HG03439 (cell line): ENCODE results near the gene PCDHGA1.
"Not testable (repeated sequence)": the region's sequence is repeated elsewhere in the genome, so short reads cannot be mapped to it uniquely, and the experiment has no call there.

Experiments
- ATAC-seq: cut with Tn5 transposase; IDR thresholded peaks from one replicate; pipeline ENCODE4 v1.9.1; 2021; ENCODE audit warnings: mild to moderate bottlenecking, moderate library complexity; ENCODE audit not compliant: unreplicated experiment

The PCDHGA1 gene

DNA sequence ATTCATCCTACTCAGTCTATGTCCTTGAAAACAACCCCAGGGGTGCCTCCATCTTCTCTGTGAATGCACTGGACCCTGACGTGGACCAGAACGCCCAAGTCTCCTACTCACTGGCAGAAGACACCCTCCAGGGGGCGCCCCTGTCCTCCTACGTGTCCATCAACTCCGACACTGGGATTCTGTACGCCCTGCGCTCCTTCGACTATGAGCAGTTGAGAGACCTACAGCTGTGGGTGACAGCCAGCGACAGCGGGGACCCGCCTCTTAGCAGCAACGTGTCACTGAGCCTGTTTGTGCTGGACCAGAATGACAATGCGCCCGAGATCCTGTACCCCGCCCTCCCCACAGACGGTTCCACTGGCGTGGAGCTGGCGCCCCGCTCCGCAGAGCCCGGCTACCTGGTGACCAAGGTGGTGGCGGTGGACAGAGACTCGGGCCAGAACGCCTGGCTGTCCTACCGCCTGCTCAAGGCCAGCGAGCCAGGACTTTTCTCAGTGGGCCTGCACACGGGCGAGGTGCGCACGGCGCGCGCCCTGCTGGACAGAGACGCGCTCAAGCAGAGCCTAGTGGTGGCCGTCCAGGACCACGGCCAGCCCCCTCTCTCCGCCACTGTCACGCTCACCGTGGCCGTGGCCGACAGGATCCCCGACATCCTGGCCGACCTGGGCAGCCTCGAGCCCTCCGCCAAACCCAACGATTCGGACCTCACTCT lies 45.3 kb downstream of the PCDHGA1 start:
- ATAC-seq = not testable (repeated sequence)

GRCh38 chr5:141382469-141383294 lies 52.4 kb downstream of the PCDHGA1 start, which contains the start of gene PCDHGA7:
TSS of gene PCDHGA7 (plus strand) at chr5:141382742. CDS start at chr5:141382900, 158 bp downstream.
- ATAC-seq = no peak

DNA sequence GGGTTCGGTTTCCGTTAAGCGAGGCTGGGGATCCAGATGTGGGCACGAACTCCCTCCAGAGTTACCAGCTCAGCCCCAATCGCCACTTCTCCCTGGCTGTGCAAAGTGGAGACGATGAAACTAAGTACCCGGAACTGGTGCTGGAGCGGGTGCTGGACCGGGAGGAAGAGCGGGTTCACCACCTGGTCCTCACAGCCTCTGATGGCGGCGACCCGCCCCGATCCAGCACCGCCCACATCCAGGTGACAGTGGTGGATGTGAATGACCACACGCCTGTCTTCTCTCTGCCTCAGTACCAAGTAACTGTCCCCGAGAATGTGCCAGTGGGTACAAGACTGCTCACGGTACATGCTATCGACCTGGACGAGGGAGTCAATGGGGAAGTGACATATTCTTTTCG lies 53.0 kb downstream of the PCDHGA1 start:
- ATAC-seq = no peak

GRCh38 chr5:141384471-141385267 lies 54.4 kb downstream of the PCDHGA1 start:
- ATAC-seq = no peak

DNA sequence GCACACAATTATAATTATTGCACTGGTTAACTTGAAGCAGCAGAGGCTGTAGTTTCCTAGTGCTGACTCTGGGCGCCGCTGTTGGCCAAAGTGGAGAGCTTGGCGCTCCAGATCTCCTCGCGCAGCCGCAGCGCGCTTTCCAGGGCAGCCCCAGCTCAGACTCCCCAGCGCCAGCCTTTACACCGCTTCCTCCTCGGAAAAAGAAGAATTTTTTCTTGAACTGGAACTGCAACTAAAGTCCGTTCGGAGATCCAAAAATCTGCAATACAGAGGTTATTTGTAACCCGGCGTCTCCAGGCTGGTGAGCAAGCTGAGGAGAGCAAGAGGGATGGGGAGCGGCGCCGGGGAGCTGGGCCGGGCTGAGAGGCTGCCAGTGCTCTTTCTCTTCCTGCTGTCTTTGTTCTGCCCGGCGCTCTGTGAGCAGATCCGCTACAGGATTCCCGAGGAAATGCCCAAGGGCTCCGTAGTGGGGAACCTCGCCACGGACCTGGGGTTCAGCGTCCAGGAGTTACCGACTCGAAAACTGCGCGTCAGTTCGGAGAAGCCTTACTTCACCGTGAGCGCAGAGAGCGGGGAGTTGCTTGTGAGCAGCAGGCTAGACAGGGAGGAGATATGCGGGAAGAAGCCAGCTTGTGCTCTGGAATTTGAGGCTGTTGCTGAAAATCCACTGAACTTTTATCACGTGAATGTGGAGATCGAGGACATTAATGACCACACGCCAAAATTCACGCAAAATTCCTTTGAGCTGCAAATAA lies 57.4 kb downstream of the PCDHGA1 start, which contains the start of gene PCDHGB4:
Gene PCDHGB4, plus strand, starts transcription at position 142 of the 755 bp plus-strand sequence. Its CDS starts 187 bp downstream, at position 329.
- not testable (repeated sequence) for ATAC-seq

- ATAC-seq = no peak
Measured at GRCh38 chr5:141388661-141389060, 58.3 kb downstream of the PCDHGA1 start.

DNA sequence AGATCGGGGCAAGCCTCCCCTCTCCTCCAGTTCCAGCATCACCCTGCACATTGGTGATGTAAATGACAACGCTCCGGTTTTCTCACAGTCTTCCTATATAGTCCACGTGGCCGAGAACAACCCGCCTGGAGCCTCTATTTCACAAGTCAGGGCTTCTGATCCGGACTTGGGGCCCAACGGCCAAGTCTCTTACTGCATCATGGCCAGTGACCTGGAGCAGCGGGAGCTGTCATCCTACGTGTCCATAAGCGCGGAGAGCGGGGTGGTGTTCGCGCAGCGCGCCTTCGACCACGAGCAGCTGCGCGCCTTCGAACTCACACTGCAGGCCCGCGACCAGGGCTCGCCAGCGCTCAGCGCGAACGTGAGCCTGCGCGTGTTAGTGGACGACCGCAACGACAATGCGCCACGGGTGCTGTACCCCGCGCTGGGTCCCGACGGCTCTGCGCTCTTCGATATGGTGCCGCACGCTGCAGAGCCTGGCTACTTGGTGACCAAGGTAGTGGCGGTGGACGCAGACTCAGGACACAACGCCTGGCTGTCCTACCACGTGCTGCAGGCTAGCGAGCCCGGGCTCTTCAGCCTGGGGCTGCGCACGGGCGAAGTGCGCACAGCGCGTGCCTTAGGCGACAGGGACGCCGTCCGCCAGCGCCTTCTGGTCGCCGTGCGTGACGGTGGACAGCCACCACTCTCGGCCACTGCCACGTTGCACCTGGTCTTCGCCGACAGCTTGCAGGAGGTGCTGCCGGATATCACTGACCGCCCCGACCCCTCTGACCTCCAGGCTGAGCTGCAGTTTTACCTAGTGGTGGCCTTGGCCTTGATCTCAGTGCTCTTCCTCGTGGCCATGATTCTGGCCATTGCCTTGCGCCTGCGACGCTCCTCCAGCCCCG lies 59.1 kb downstream of the PCDHGA1 start:
- no peak for ATAC-seq

- no peak for ATAC-seq
Measured at GRCh38 chr5:141392429-141393198, 62.3 kb downstream of the PCDHGA1 start, which contains the start of gene PCDHGA8. TSS of gene PCDHGA8 (plus strand) at chr5:141392633. CDS start at chr5:141392814, 181 bp downstream.

- ATAC-seq = no peak
Measured at GRCh38 chr5:141393267-141393666, 63.0 kb downstream of the PCDHGA1 start.

DNA sequence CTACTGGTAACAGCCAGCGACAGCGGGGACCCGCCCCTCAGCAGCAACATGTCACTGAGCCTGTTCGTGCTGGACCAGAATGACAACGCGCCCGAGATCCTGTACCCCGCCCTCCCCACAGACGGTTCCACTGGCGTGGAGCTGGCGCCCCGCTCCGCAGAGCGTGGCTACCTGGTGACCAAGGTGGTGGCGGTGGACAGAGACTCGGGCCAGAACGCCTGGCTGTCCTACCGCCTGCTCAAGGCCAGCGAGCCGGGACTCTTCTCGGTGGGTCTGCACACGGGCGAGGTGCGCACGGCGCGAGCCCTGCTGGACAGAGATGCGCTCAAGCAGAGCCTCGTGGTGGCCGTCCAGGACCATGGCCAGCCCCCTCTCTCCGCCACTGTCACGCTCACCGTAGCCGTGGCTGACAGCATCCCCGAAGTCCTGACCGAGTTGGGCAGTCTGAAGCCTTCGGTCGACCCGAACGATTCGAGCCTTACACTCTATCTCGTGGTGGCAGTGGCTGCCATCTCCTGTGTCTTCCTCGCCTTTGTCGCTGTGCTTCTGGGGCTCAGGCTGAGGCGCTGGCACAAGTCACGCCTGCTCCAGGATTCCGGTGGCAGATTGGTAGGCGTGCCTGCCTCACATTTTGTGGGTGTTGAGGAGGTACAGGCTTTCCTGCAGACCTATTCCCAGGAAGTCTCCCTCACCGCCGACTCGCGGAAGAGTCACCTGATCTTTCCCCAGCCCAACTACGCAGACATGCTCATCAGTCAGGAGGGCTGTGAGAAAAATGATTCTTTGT lies 64.3 kb downstream of the PCDHGA1 start:
- not testable (repeated sequence) for ATAC-seq

DNA sequence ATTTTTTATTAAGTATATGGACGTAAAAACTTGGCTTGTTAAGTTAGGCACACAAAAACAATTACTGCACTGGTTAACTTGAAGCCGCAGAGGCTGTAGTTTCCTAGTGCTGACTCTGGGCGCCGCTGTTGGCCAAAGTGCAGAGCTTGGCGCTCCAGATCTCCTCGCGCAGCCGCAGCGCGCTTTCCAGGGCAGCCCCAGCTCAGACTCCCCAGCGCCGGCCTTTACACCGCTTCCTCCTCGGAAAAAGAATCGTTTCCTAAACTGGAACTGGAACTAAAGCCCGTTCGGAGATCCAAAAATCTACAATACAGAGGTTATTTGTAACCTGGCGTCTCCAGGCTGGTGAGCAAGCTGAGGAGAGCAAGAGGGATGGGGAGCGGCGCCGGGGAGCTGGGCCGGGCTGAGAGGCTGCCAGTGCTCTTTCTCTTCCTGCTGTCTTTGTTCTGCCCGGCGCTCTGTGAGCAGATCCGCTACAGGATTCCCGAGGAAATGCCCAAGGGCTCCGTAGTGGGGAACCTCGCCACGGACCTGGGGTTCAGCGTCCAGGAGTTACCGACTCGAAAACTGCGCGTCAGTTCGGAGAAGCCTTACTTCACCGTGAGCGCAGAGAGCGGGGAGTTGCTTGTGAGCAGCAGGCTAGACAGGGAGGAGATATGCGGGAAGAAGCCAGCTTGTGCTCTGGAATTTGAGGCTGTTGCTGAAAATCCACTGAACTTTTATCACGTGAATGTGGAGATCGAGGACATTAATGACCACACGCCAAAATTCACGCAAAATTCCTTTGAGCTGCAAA lies 67.6 kb downstream of the PCDHGA1 start, which contains the start of gene PCDHGB5:
Gene PCDHGB5, plus strand, starts transcription at position 192 of the 796 bp plus-strand sequence. Its CDS starts 181 bp downstream, at position 373.
- ATAC-seq = peak; percentile 54

DNA sequence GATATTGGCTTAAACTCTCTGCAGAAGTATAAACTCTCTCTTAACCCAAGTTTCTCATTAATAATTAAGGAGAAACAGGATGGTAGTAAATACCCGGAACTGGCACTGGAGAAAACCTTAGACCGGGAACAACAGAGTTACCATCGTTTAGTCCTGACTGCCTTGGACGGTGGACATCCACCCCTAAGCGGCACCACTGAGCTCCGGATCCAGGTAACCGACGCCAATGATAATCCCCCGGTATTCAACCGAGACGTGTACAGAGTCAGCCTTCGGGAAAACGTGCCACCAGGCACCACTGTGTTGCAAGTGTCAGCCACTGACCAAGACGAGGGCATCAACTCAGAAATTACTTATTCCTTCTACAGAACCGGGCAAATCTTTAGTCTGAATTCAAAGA lies 68.3 kb downstream of the PCDHGA1 start:
- no peak for ATAC-seq

- no peak for ATAC-seq
Measured at GRCh38 chr5:141399555-141400258, 69.4 kb downstream of the PCDHGA1 start.

DNA sequence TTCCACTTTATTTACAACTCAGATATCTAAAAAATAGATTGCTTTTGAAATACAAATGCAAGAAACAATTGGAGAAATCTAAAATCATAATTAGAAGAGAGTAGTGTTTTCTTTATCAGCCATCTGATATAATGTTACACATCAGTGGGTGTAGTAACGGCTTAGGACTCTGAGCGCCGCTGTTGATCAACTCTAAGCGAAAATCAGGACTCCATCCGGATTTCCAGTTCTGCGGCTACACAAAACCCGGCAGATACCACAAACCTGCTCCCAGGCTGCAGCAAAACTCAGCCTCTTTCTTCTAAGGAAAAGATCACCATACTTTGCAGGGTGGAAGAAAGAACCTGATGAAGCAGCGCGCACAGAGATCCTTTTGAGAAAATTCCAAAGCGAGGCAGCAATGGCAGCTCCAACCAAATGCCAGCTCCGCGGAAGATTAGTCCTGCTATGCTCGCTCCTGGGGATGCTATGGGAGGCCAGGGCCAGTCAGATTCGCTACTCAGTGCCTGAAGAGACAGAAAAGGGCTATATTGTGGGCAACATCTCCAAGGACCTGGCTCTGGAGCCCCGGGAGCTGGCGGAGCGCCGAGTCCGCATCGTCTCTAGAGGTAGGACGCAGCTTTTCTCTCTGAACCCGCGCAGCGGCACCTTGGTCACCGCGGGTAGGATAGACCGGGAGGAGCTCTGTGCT lies 72.4 kb downstream of the PCDHGA1 start, which contains the start of gene PCDHGA9:
Gene PCDHGA9, plus strand, starts transcription at position 226 of the 691 bp plus-strand sequence. Its CDS starts 175 bp downstream, at position 401.
- no peak for ATAC-seq

DNA sequence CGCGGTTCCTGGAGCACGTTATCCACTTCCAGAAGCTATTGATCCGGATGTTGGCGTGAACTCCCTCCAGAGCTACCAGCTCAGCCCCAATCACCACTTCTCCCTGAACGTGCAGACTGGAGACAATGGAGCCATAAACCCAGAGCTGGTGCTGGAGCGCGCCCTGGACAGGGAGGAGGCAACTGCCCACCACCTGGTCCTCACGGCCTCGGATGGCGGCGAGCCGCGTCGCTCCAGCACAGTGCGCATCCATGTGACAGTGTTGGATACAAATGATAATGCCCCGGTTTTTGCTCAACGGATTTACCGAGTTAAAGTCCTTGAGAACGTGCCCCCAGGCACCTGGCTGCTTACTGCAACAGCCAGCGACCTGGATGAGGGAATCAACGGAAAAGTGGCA lies 73.1 kb downstream of the PCDHGA1 start:
- ATAC-seq = no peak
